Common myeloid progenitor, CD34-positive (primary cell): ENCODE measurements around the gene CSTB.

Experiments
- CTCF ChIA-PET: fragments of 350-600 bp; sonication (Branson Sonifier 250); formaldehyde crosslinking; loops from one replicate; lab custom pipeline; 2021; ENCODE audit warnings: antibody characterized with exemption; lab: Charles Lee
- POLR2A ChIA-PET: fragments of 350-600 bp; sonication (Branson Sonifier 250); formaldehyde crosslinking; loops from one replicate; lab custom pipeline; 2021; ENCODE audit warnings: antibody characterized with exemption; lab: Charles Lee
- DNase-seq, 3 donors: peaks; one replicate each; pipeline versions ENCODE4 v3.0.0 to v3.0.0-alpha.2; 2013
- H3K27ac ChIP-seq, 2 experiments: 1 replicate in 1 of 2; 2 replicates in 1 of 2; pipeline ENCODE4 v1.7.0; 2013; ENCODE audit warnings: inconsistent platforms in 2 of 2, low read length in 2 of 2, mild to moderate bottlenecking in 2 of 2, low read depth in 1 of 2, moderate library complexity in 1 of 2; ENCODE audit not compliant: severe bottlenecking in 2 of 2, insufficient read depth in 1 of 2, poor library complexity in 1 of 2
- H3K27me3 ChIP-seq, 5 experiments: replicated peaks in 2 of 5; 1 replicate in 3 of 5; 2 replicates in 2 of 5; pipeline versions ENCODE4 v1.6.1 to v1.7.0; 2013; ENCODE audit warnings: low read length in 4 of 5, mild to moderate bottlenecking in 2 of 5, moderate library complexity in 2 of 5, inconsistent platforms in 1 of 5; ENCODE audit not compliant: insufficient read depth in 5 of 5, control insufficient read depth in 4 of 5
- H3K36me3 ChIP-seq, 4 experiments: 1 replicate in 2 of 4; 2 replicates in 2 of 4; pipeline versions ENCODE4 v1.6.1 to v1.7.0; 2013; ENCODE audit warnings: low read length in 3 of 4, control low read depth in 1 of 4, mild to moderate bottlenecking in 1 of 4; ENCODE audit not compliant: control insufficient read depth in 4 of 4, insufficient read depth in 4 of 4
- H3K4me1 ChIP-seq, 4 experiments: 1 replicate in 3 of 4; 2 replicates in 1 of 4; pipeline versions ENCODE4 v1.6.1 to v1.7.1; 2013; ENCODE audit warnings: low read length in 3 of 4, mild to moderate bottlenecking in 3 of 4, control low read depth in 1 of 4, inconsistent platforms in 1 of 4, moderate library complexity in 1 of 4; ENCODE audit not compliant: control insufficient read depth in 4 of 4, insufficient read depth in 4 of 4; ENCODE audit errors: control extremely low read depth in 1 of 4
- H3K4me3 ChIP-seq, 7 experiments: 1 replicate in 4 of 7; 2 replicates in 3 of 7; pipeline versions ENCODE4 v1.5.1 to v1.7.0; 2013; ENCODE audit warnings: mild to moderate bottlenecking in 7 of 7, low read length in 6 of 7, moderate library complexity in 6 of 7, inconsistent platforms in 2 of 7, low read depth in 2 of 7, control low read depth in 1 of 7; ENCODE audit not compliant: insufficient read depth in 4 of 7, control insufficient read depth in 1 of 7; ENCODE audit errors: extremely low read depth in 1 of 7
- H3K9me3 ChIP-seq, 5 experiments: 1 replicate in 4 of 5; 2 replicates in 1 of 5; pipeline versions ENCODE4 v1.6.1 to v1.7.1; 2013; ENCODE audit warnings: low read length in 4 of 5, mild to moderate bottlenecking in 2 of 5, inconsistent platforms in 1 of 5, low read depth in 1 of 5, moderate library complexity in 1 of 5; ENCODE audit not compliant: control insufficient read depth in 4 of 5, insufficient read depth in 2 of 5; ENCODE audit errors: control extremely low read depth in 1 of 5
- WGBS: methylation state at CpG from one replicate; pipeline ENCODE4 v1.1.5; 2013; ENCODE audit not compliant: insufficient coverage; 5-methylcytosine and 5-hydroxymethylcytosine counted together

Gene CSTB

DNA sequence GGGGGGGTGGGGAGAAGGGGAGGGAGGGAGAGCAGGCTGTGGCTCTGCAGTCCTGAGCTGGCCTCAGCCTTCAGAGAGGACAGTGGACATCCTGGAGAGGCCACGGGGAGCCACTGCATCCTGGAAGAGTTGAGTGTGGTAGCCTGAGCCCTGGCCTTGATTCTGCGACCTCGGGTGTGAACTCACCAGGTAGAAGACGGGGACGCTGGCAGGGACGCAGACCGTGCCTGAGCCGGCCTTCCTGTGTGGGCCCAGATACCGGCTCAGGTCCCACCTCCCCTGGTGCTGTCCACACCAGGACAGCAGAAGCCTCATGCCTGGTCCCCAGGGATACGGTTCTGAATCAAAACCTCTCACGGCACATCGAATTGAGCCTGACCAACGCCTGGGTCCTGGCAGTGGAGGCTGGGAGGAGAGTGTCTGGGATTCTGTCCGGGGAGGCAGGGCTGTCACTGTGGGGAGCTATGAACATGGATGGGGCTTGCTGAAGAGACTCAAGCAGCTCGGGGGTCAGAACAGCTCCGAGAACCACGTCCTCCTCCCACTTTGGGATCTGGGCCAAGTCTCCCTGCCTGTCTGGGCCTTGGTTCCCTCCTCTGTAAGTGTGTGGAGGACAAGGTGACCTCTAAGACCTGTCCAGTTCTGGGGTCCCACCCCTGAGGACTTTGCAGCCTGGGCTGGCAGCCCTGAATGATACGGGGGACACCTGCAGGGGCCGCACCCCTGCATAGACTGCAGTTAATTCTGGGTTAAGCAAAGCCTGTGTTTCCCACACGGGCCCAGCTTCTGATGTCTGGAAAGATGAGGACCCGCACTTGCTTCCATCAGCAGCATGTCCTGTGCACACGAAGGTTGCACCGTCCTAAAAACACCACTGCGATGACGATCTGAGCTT is 43.6 kb upstream of the CSTB start:
- no peaks in the 10 kb centered on the region for H3K27me3 ChIP-seq
- H3K4me1 ChIP-seq = peaks cover 0 to 14% (median 0%) of the 10 kb centered on the region in 4 experiments
- 93% methylated on average over 25 of the region's 25 CpGs for WGBS
- H3K36me3 ChIP-seq = no peaks in the 10 kb centered on the region
- ChIA-PET POLR2A (interaction anchor here (0.6 kb wide), 1 partner anchor 10 kb away, joined by 3 read pairs; no protein-coding TSS in a partner anchor), CTCF (interaction anchor here (1.1 to 2.0 kb wide), 6 partner anchors 9 to 108 kb away, joined by 3 to 8 read pairs (median 4); no protein-coding TSS in a partner anchor)
- H3K9me3 ChIP-seq = peaks cover 0 to 10% (median 7%) of the 10 kb centered on the region in 5 experiments
- DNase-seq = no peak
- no peak overlapping the region for H3K4me3 ChIP-seq
- H3K27ac ChIP-seq = no peak overlapping the region

DNA sequence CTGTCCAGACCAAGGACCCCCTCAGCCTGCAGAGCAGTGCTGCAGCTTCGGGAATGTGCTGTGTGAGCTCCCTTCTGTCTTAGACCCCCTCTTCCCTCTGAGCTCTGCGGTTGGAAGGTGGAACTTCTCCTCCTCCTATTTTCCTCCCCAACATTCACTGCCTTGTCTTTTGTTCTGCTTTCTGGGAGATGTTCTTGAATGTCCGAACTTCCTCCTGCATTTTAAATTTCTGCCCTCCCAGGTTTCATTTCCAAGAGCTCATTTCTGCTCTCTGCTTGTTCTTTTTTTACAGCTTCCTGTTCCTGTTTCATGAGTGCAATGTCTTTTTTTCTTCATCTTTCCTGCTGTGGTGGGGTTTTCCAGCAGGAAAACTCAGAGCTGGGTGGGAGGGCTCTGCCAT is 42.6 kb upstream of the CSTB start:
- Histone ChIP-seq H3K9me3 (peaks cover 0 to 10% (median 7%) of the 10 kb centered on the region in 5 experiments), H3K27me3 (no peaks in the 10 kb centered on the region), H3K36me3 (no peaks in the 10 kb centered on the region), H3K27ac (no peak overlapping the region), H3K4me1 (peaks cover 0 to 14% (median 0%) of the 10 kb centered on the region in 4 experiments), H3K4me3 (no peak overlapping the region)
- POLR2A ChIA-PET = interaction anchor here (0.9 kb wide), 1 partner anchor 129 kb away, joined by 4 read pairs; no protein-coding TSS in a partner anchor
- DNase-seq = no peak
- CTCF ChIA-PET = interaction anchor here (1.0 to 2.0 kb wide), 8 partner anchors 8 to 156 kb away, joined by 3 to 8 read pairs (median 4); no protein-coding TSS in a partner anchor
- 87% methylated on average over 3 of the region's 3 CpGs for WGBS

DNA sequence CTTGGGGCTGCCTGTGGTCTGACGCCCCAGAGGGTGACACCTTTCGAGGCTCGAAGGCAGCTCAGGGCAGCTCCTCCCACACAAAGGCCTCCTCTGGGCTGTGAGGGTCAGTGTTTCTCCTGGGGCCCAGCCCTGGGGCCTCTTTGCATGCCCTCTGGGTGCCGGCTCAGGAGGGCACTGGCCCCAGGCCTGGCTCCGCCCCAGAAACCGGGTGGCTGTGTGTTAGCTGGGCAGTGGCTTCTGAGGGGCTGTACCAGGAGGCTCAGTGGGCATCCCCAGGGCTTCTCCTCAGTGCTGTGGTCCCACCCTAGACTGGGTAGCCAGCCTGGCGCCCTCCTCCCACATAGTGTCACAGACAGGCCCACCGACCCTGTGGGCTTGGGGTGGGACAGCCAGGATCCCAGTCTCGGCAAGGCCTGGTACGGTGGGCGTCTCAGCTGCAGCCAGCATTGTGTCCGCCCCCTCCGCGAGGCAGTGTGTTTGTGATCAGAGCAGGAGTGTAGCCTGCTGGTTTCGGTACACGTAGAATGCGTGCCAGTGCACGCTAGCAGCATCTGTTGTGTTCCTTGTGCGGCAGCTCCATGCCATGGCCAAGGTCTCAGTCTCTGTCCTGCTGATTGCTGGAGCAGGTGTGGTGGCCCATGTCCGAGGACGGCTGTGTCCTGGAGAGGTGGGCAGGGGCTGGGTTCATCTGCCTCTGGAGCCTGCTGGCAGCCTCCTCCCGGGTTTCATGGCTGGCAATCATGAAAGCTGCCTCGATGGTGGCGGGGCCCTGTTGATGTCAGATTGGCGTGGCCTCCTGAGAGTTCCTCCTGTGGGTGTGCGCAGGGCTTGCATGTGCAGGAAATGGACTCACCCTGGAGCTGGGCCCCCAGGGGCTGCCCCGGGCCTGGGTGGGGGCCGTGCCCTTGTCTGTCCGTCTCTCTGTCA is 41.3 kb upstream of the CSTB start:
- Histone ChIP-seq H3K9me3 (peaks cover 0 to 10% (median 7%) of the 10 kb centered on the region in 5 experiments), H3K4me3 (no peak overlapping the region), H3K27ac (no peak overlapping the region), H3K4me1 (peaks cover 0 to 16% (median 1%) of the 10 kb centered on the region in 4 experiments), H3K36me3 (no peaks in the 10 kb centered on the region), H3K27me3 (no peaks in the 10 kb centered on the region)
- 81% methylated on average over 25 of the region's 29 CpGs for WGBS
- no peak for DNase-seq
- ChIA-PET POLR2A (no interaction called here), CTCF (interaction anchor here (0.5 to 1.8 kb wide), 10 partner anchors 9 to 159 kb away, joined by 3 to 7 read pairs (median 4); no protein-coding TSS in a partner anchor)

DNA sequence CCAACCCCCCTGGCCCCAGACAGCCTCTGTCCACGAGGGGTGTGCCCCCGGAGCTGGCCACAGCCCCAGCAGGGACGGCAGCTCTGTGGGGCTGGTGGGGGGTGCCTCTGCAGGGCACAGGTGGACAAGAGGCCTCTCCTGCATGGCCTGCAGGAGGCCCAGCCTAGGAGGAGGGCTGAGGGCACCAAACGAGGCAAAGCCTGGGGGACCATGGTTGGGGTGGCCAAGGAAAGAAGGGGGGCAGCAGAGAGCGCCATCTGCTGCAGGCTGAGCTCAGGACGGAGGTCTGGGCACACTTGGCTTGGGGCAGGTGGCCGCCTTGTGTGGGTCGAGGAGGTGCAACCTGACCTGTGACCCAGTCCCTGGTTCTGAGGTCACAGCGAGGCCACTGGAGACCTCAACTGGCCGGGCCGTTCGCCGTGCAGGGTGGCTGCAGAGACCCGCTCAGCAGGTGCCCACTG is 40.5 kb upstream of the CSTB start:
- H3K27ac ChIP-seq = no peak overlapping the region
- DNase-seq = no peak
- ChIA-PET POLR2A (no interaction called here), CTCF (interaction anchor here (0.5 to 1.8 kb wide), 6 partner anchors 10 to 160 kb away, joined by 3 to 5 read pairs (median 4); no protein-coding TSS in a partner anchor)
- WGBS = 94% methylated on average over 11 of the region's 14 CpGs
- H3K27me3 ChIP-seq = no peaks in the 10 kb centered on the region
- peaks cover 0 to 24% (median 5%) of the 10 kb centered on the region in 4 experiments for H3K4me1 ChIP-seq
- H3K9me3 ChIP-seq = peaks cover 0 to 10% (median 7%) of the 10 kb centered on the region in 5 experiments
- no peak overlapping the region for H3K4me3 ChIP-seq
- no peaks in the 10 kb centered on the region for H3K36me3 ChIP-seq

DNA sequence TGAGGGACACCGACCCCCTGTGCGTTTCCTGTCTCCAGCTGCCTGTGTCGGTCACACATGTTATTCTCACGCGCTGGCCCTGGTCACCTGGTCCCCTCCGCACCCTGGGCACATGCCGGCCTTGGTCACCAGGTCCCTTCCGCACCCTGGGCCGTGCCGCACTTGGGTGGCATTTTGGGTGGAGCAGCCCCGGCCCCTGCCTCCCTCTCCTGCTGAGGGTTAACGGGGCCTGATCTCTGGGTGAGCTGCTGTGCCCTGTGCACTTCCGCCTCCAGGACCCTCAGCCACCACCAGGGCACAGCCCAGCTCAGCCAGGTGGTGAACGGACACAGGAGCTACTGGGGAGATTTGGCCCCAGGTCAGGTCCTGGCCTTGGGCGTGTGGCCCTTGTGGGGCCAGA is 39.9 kb upstream of the CSTB start:
- H3K4me3 ChIP-seq = no peak overlapping the region
- H3K4me1 ChIP-seq = peaks cover 0 to 30% (median 7%) of the 10 kb centered on the region in 4 experiments
- WGBS = 88% methylated on average over 13 of the region's 15 CpGs
- H3K36me3 ChIP-seq = no peaks in the 10 kb centered on the region
- DNase-seq = no peak
- CTCF ChIA-PET = interaction anchor here (0.9 to 1.8 kb wide), 4 partner anchors 10 to 44 kb away, joined by 3 to 5 read pairs (median 4); partner anchors contain the start of gene RRP1
- peaks cover 0 to 10% (median 7%) of the 10 kb centered on the region in 5 experiments for H3K9me3 ChIP-seq
- H3K27me3 ChIP-seq = no peaks in the 10 kb centered on the region
- POLR2A ChIA-PET = no interaction called here
- no peak overlapping the region for H3K27ac ChIP-seq

DNA sequence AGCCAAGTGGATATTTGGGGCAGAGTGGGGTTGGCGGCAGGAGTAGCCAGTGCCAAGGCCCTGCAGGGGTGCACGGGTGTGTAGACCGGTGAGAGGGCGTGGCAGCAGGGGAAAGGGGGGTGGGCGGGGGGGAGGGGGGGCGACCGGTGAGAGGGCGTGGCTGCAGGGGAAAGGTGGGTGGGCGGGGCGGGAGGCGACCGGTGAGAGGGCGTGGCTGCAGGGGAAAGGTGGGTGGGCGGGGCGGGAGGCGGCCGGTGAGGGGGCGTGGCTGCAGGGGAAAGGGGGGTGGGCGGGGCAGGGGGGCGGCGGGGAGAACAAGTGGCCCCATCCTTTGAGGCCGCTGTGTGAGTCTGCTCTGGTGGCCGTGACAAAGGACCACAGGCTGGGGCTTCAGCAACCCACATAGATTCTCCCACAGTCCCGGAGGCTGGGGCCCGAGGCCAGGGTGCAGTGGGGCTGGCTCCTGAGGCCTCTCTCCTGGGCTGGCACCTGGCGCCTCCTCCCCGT is 39.1 kb upstream of the CSTB start:
- POLR2A ChIA-PET = no interaction called here
- Histone ChIP-seq H3K36me3 (no peaks in the 10 kb centered on the region), H3K4me1 (peaks cover 0 to 34% (median 11%) of the 10 kb centered on the region in 4 experiments), H3K27me3 (no peaks in the 10 kb centered on the region), H3K9me3 (peaks cover 0 to 10% (median 7%) of the 10 kb centered on the region in 5 experiments), H3K4me3 (no peak overlapping the region), H3K27ac (no peak overlapping the region)
- WGBS = 74% methylated on average over 6 of the region's 27 CpGs
- DNase-seq = peak in 2 of 3 donors; percentile 21 to 29
- CTCF ChIA-PET = interaction anchor here (0.9 to 1.8 kb wide), 3 partner anchors 11 to 33 kb away, joined by 3 to 5 read pairs (median 5); partner anchors contain the start of gene RRP1
